GM23338 (cell line): ENCODE data around the gene TTLL8.
A peak's percentile ranks its signal among the peaks of the same experiment; 100 is the strongest.

Source experiments
- EZH2 ChIP-seq: fragments of 200-600 bp; sonication (generic); IDR thresholded peaks from one replicate; pipeline ENCODE4 v1.8.0; 2017; ENCODE audit warnings: antibody characterized with exemption, mild to moderate bottlenecking, low read depth; ENCODE audit not compliant: unreplicated experiment
- EZH2phosphoT487 ChIP-seq: fragments of 200-600 bp; sonication (generic); IDR thresholded peaks from one replicate; pipeline ENCODE4 v1.8.1; 2018; ENCODE audit warnings: antibody characterized with exemption; ENCODE audit not compliant: unreplicated experiment
- POLR2AphosphoS5 ChIP-seq: IDR thresholded peaks from 2 replicates; pipeline ENCODE4 v1.6.1; 2016; ENCODE audit warnings: antibody characterized with exemption, low read depth
- STAT1 ChIP-seq: IDR thresholded peaks from one replicate; pipeline ENCODE4 v1.6.1; 2016; ENCODE audit warnings: antibody characterized with exemption; ENCODE audit not compliant: unreplicated experiment
- TF ChIP-seq, protein P1 (sequence below), 2 experiments: fragments of 200-600 bp in 1 of 2; sonication (generic) in 1 of 2; conservative IDR thresholded peaks; 2 replicates each; pipeline versions ENCODE4 v1.5.1 to v1.6.1; 2016 to 2017; ENCODE audit warnings: antibody characterized with exemption in 2 of 2, low read depth in 2 of 2, mild to moderate bottlenecking in 2 of 2, moderate library complexity in 1 of 2
- TF ChIP-seq, protein P2 (sequence below): IDR thresholded peaks from 2 replicates; pipeline ENCODE4 v1.6.1; 2016; ENCODE audit warnings: antibody characterized with exemption
- TF ChIP-seq, protein P3 (sequence below): IDR thresholded peaks from one replicate; pipeline ENCODE4 v1.6.1; 2018; ENCODE audit warnings: antibody characterized with exemption; ENCODE audit not compliant: unreplicated experiment

DNA sequence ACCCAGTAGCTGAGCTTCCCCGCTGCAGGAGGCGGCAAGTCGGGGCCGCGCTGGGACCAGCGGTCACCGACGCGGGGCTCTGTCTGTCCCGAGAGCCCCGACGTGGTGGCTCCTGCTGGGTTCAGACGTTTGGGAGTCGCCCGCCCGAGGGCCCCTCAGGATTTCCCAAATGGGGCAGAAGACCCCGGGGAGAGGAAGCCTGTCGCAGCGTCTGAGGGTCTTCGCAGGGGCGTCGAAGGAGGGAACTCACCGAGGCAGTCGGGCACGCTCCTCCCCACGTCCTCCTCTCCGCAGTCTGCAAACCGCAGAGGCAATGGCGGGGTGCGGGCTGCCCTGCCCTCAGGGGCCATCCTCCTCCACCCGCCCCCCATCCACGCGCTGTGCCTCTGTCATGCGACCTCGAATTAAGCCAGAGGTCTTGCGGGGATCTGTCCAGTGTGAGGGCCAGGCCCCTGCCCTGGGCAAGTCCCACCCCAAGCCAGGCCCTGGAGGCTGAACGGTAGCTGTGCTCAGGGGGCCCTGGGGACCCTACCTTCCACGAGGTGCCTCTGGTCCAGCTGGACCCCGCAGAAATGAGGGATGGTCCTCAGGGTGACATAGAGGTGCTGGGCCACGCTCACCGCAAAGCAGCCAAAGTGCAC is 58.0 kb downstream of the TTLL8 start:
- no peak for TF ChIP-seq POLR2AphosphoS5
- TF ChIP-seq, protein P1, sequence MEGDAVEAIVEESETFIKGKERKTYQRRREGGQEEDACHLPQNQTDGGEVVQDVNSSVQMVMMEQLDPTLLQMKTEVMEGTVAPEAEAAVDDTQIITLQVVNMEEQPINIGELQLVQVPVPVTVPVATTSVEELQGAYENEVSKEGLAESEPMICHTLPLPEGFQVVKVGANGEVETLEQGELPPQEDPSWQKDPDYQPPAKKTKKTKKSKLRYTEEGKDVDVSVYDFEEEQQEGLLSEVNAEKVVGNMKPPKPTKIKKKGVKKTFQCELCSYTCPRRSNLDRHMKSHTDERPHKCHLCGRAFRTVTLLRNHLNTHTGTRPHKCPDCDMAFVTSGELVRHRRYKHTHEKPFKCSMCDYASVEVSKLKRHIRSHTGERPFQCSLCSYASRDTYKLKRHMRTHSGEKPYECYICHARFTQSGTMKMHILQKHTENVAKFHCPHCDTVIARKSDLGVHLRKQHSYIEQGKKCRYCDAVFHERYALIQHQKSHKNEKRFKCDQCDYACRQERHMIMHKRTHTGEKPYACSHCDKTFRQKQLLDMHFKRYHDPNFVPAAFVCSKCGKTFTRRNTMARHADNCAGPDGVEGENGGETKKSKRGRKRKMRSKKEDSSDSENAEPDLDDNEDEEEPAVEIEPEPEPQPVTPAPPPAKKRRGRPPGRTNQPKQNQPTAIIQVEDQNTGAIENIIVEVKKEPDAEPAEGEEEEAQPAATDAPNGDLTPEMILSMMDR (conservative IDR thresholded peaks at IDR 0.05; ENCODE audit: low read depth in 2 of 2) = no peak
- TF ChIP-seq STAT1 = no peak
- TF ChIP-seq EZH2 = peak; percentile 27
- no peak for TF ChIP-seq EZH2phosphoT487
- TF ChIP-seq, protein P2, sequence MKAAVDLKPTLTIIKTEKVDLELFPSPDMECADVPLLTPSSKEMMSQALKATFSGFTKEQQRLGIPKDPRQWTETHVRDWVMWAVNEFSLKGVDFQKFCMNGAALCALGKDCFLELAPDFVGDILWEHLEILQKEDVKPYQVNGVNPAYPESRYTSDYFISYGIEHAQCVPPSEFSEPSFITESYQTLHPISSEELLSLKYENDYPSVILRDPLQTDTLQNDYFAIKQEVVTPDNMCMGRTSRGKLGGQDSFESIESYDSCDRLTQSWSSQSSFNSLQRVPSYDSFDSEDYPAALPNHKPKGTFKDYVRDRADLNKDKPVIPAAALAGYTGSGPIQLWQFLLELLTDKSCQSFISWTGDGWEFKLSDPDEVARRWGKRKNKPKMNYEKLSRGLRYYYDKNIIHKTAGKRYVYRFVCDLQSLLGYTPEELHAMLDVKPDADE = no peak
- TF ChIP-seq, protein P3, sequence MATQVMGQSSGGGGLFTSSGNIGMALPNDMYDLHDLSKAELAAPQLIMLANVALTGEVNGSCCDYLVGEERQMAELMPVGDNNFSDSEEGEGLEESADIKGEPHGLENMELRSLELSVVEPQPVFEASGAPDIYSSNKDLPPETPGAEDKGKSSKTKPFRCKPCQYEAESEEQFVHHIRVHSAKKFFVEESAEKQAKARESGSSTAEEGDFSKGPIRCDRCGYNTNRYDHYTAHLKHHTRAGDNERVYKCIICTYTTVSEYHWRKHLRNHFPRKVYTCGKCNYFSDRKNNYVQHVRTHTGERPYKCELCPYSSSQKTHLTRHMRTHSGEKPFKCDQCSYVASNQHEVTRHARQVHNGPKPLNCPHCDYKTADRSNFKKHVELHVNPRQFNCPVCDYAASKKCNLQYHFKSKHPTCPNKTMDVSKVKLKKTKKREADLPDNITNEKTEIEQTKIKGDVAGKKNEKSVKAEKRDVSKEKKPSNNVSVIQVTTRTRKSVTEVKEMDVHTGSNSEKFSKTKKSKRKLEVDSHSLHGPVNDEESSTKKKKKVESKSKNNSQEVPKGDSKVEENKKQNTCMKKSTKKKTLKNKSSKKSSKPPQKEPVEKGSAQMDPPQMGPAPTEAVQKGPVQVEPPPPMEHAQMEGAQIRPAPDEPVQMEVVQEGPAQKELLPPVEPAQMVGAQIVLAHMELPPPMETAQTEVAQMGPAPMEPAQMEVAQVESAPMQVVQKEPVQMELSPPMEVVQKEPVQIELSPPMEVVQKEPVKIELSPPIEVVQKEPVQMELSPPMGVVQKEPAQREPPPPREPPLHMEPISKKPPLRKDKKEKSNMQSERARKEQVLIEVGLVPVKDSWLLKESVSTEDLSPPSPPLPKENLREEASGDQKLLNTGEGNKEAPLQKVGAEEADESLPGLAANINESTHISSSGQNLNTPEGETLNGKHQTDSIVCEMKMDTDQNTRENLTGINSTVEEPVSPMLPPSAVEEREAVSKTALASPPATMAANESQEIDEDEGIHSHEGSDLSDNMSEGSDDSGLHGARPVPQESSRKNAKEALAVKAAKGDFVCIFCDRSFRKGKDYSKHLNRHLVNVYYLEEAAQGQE = no peak
